PC-3 (cell line): Measurements from ENCODE around the gene RALGPS1. TPM values are rescaled to one million over a fixed set of nuclear protein-coding genes. Genes with fewer than 3 reads are reported as not detected.

Experiments used
- ATAC-seq: fragments of 200-7000 bp; cut with Tn5 transposase; 2 replicates; pipeline ENCODE4 v1.9.1; 2020; ENCODE audit warnings: mild to moderate bottlenecking, moderate library complexity
- BruUV-seq: library from RNA; stranded (reverse); fragments of 400-500 nt; replicated peaks from 2 replicates; lab custom pipeline; 2021; lab: Mats Ljungman, UMichigan
- CTCF ChIA-PET: fragments of 300-600 bp; sonication (Branson Sonifier 250); formaldehyde crosslinking; loops from one replicate; lab custom pipeline; 2022; ENCODE audit warnings: antibody characterized with exemption; lab: Charles Lee
- POLR2A ChIA-PET: fragments of 300-600 bp; sonication (Branson Sonifier 250); formaldehyde crosslinking; loops from one replicate; lab custom pipeline; 2022; ENCODE audit warnings: antibody characterized with exemption; ENCODE audit not compliant: unreplicated experiment; lab: Charles Lee
- DNase-seq: peaks from one replicate; pipeline ENCODE4 v3.0.0-alpha.2; 2015
- H2AFZ ChIP-seq: fragments of 300-600 bp; sonication (generic); 2 replicates; pipeline ENCODE4 v1.6.0; 2016; ENCODE audit warnings: antibody characterized with exemption, low read length
- H3F3A ChIP-seq: fragments of 300-600 bp; sonication (generic); one replicate; pipeline ENCODE4 v1.6.0; 2017; ENCODE audit warnings: antibody characterized with exemption, low read length, control low read depth, mild to moderate bottlenecking; ENCODE audit not compliant: unreplicated experiment
- H3K27ac ChIP-seq: fragments of 300-600 bp; sonication (generic); 2 replicates; pipeline ENCODE4 v1.5.1; 2016; ENCODE audit warnings: mild to moderate bottlenecking, low read length
- H3K27me3 ChIP-seq: fragments of 300-600 bp; sonication (generic); 2 replicates; pipeline ENCODE4 v1.6.1; 2016; ENCODE audit warnings: low read length, mixed read lengths
- H3K36me3 ChIP-seq: fragments of 300-600 bp; sonication (generic); 2 replicates; pipeline ENCODE4 v1.6.1; 2016; ENCODE audit warnings: low read depth, mixed run types, low read length, mixed read lengths
- H3K4me1 ChIP-seq: fragments of 300-600 bp; sonication (generic); 2 replicates; pipeline ENCODE4 v1.5.1; 2016; ENCODE audit warnings: low read length; ENCODE audit not compliant: insufficient read depth
- H3K4me2 ChIP-seq: fragments of 300-600 bp; sonication (generic); 2 replicates; pipeline ENCODE4 v1.6.0; 2016; ENCODE audit warnings: low read length
- H3K4me3 ChIP-seq: fragments of 300-600 bp; sonication (generic); 2 replicates; pipeline ENCODE4 v1.5.1; 2016; ENCODE audit warnings: mild to moderate bottlenecking, low read length, mixed read lengths
- H3K79me2 ChIP-seq: fragments of 300-600 bp; sonication (generic); 2 replicates; pipeline ENCODE4 v1.6.1; 2017; ENCODE audit warnings: low read length, mixed read lengths
- H3K9ac ChIP-seq: fragments of 300-600 bp; sonication (generic); 2 replicates; pipeline ENCODE4 v1.6.0; 2016; ENCODE audit warnings: mild to moderate bottlenecking, low read length
- H3K9me2 ChIP-seq: fragments of 300-600 bp; sonication (generic); replicated peaks from 2 replicates; pipeline ENCODE4 v1.6.1; 2016; ENCODE audit warnings: mixed run types, low read length, mixed read lengths
- H3K9me3 ChIP-seq: fragments of 300-600 bp; sonication (generic); 2 replicates; pipeline ENCODE4 v1.6.1; 2016; ENCODE audit warnings: low read length, mixed read lengths
- H4K20me1 ChIP-seq: fragments of 300-600 bp; sonication (generic); 2 replicates; pipeline ENCODE4 v1.6.1; 2016; ENCODE audit warnings: low read length, mixed read lengths
- CTCF ChIP-seq: fragments of 300-600 bp; sonication (generic); conservative IDR thresholded peaks from 2 replicates; pipeline ENCODE4 v1.5.1; 2017; ENCODE audit warnings: antibody characterized with exemption, low read depth, mild to moderate bottlenecking, low read length
- EZH2 ChIP-seq: fragments of 300-600 bp; sonication (generic); IDR thresholded peaks from one replicate; pipeline ENCODE4 v1.6.1; 2017; ENCODE audit warnings: antibody characterized with exemption, mild to moderate bottlenecking, low read length; ENCODE audit not compliant: unreplicated experiment
- EZH2phosphoT487 ChIP-seq: fragments of 300-600 bp; sonication (generic); IDR thresholded peaks from 2 replicates; pipeline ENCODE4 v1.6.1; 2018; ENCODE audit warnings: mild to moderate bottlenecking, antibody characterized with exemption, low read length, borderline replicate concordance
- intact Hi-C: fragments of 100-400 bp; cut with micrococcal nuclease; formaldehyde crosslinking; loops from 2 replicates; pipeline ENCODE4 v1.9.0; 2023
- total RNA-seq: library from RNA; depleted of rRNA; stranded (reverse); fragments of >200 nt; gene quantifications from 2 replicates; pipeline ENCODE4 v1.2.3, GENCODE V29; 2014

RALGPS1 gene
- total RNA-seq, 1 experiment from 2014 or later = 10.2 TPM

DNA sequence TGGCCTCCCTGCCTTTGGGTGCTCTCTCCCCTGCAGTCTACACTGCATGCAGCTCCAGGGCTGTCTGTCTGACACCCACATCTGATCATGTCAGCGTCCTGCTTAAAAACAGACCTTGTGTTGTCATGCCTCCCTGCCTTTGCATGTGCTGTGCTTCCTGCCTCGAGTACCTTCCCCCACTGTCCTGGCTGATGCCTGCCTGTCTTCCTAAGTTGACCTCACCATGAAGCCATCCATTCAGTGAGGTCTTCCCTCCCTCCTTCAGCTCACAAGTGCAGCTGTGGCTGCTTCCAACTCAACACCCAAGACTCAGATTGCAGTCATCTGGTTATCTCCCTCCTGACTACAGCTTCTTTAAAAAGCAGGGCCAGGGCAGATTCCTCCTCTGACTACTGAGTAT is 202.4 kb downstream of the RALGPS1 start:
- no peaks in the 10 kb centered on the region for H3K9me3 ChIP-seq
- H4K20me1 ChIP-seq = no peaks in the 10 kb centered on the region
- H3K36me3 ChIP-seq = no peaks in the 10 kb centered on the region
- ATAC-seq = no peak
- no peak for TF ChIP-seq EZH2
- no peak for TF ChIP-seq EZH2phosphoT487
- no peak for TF ChIP-seq CTCF
- no peaks in the 10 kb centered on the region for H3K79me2 ChIP-seq
- POLR2A ChIA-PET = no interaction called here
- no peaks in the 10 kb centered on the region for H3F3A ChIP-seq
- H3K4me2 ChIP-seq = no peak overlapping the region
- H3K9me2 ChIP-seq = no peaks in the 10 kb centered on the region
- BruUV-seq = no TSS peak
- H3K9ac ChIP-seq = no peak overlapping the region
- no peak overlapping the region for H3K27ac ChIP-seq
- no peak overlapping the region for H2AFZ ChIP-seq
- H3K27me3 ChIP-seq = no peaks in the 10 kb centered on the region
- intact Hi-C loops = no loop called here
- no peak for DNase-seq
- CTCF ChIA-PET = no interaction called here
- H3K4me1 ChIP-seq = peaks cover 40% of the 10 kb centered on the region
- no peak overlapping the region for H3K4me3 ChIP-seq

GRCh38 chr9:127117801-127118200 is 203.2 kb downstream of the RALGPS1 start:
- Histone ChIP-seq H3K4me3 (no peak overlapping the region), H3K36me3 (no peaks in the 10 kb centered on the region), H3K27me3 (no peaks in the 10 kb centered on the region), H3K9ac (no peak overlapping the region), H3F3A (no peaks in the 10 kb centered on the region), H3K27ac (no peak overlapping the region), H3K79me2 (no peaks in the 10 kb centered on the region), H2AFZ (no peak overlapping the region), H3K4me2 (no peak overlapping the region), H3K9me3 (no peaks in the 10 kb centered on the region), H3K4me1 (peaks cover 33% of the 10 kb centered on the region), H4K20me1 (no peaks in the 10 kb centered on the region), H3K9me2 (no peaks in the 10 kb centered on the region)
- no peak for DNase-seq
- no peak for TF ChIP-seq EZH2phosphoT487
- no peak for TF ChIP-seq EZH2
- no peak for TF ChIP-seq CTCF
- intact Hi-C loops = no loop called here
- ChIA-PET CTCF (no interaction called here), POLR2A (no interaction called here)
- no peak for ATAC-seq
- no TSS peak for BruUV-seq

GRCh38 chr9:127118597-127119319 is 204.2 kb downstream of the RALGPS1 start:
- Histone ChIP-seq H3K9ac (no peak overlapping the region), H2AFZ (no peak overlapping the region), H3K36me3 (no peaks in the 10 kb centered on the region), H3K9me2 (no peaks in the 10 kb centered on the region), H3K27ac (no peak overlapping the region), H4K20me1 (no peaks in the 10 kb centered on the region), H3K27me3 (no peaks in the 10 kb centered on the region), H3K79me2 (no peaks in the 10 kb centered on the region), H3F3A (no peaks in the 10 kb centered on the region), H3K4me2 (no peak overlapping the region), H3K9me3 (no peaks in the 10 kb centered on the region), H3K4me3 (no peak overlapping the region), H3K4me1 (peaks cover 24% of the 10 kb centered on the region)
- DNase-seq (no peak), ATAC-seq (no peak)
- POLR2A ChIA-PET = no interaction called here
- CTCF ChIA-PET = no interaction called here
- intact Hi-C loops = no loop called here
- TF ChIP-seq EZH2phosphoT487 = no peak
- TF ChIP-seq CTCF = no peak
- no peak for TF ChIP-seq EZH2
- no TSS peak for BruUV-seq
